Measurements from ENCODE around the gene RSPRY1. TPM values are rescaled to one million over a fixed set of nuclear protein-coding genes. Genes with fewer than 3 reads are reported as not detected.

The RSPRY1 gene
- total RNA-seq, 2 experiments from 2014 or later, result 32.2 to 34.2 TPM

DNA sequence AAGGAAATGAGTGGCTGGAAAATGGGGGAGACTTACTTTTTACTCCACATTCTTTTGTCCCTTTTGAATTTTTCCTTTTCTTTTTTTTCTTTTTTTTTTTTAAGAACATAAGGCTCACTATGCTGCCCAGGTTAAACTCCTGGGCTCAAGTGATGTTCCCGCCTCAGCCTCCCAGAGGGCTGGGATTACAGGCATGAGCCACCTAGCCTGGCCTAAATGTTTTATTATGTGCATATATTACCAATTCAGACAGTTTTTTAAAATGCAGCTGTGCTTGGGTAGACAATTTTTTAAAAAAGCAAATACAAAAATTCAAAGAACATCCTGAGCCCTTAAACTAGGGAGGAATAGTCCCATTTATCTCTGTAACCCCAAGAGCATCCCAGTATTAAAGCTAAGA lies 28.6 kb upstream of the RSPRY1 start:
- H3K36me3 Mint-ChIP-seq (ENCODE audit: low read depth), result peaks cover 58% of the 10 kb centered on the region
- H3K4me3 Mint-ChIP-seq, result no peak overlapping the region
- no peak for DNase-seq
- no peak overlapping the region for H3K27ac Mint-ChIP-seq
- H3K9me3 Mint-ChIP-seq, result no peaks in the 10 kb centered on the region
- CTCF ChIA-PET, result no interaction called here
- H3K4me1 Mint-ChIP-seq, result peaks cover 28% of the 10 kb centered on the region
- POLR2A ChIA-PET, result no interaction called here
- H3K27me3 Mint-ChIP-seq, result no peaks in the 10 kb centered on the region

GRCh38 chr16:57159447-57159846 lies 26.7 kb upstream of the RSPRY1 start:
- Mint-ChIP-seq H3K27me3 (no peaks in the 10 kb centered on the region), H3K4me3 (no peak overlapping the region), H3K4me1 (peaks cover 26% of the 10 kb centered on the region), H3K9me3 (no peaks in the 10 kb centered on the region), H3K27ac (peak overlapping the region; percentile 7), H3K36me3 (ENCODE audit: low read depth) (peaks cover 55% of the 10 kb centered on the region)
- ChIA-PET CTCF (interaction anchor here (0.7 to 1.3 kb wide), 3 partner anchors 24 to 63 kb away, joined by 3 to 4 read pairs (median 4); no protein-coding TSS in a partner anchor), POLR2A (no interaction called here)
- no peak for DNase-seq

GRCh38 chr16:57163842-57164241 lies 22.3 kb upstream of the RSPRY1 start:
- H3K27me3 Mint-ChIP-seq, result no peaks in the 10 kb centered on the region
- DNase-seq, result no peak
- H3K4me1 Mint-ChIP-seq, result peaks cover 10% of the 10 kb centered on the region
- no peak overlapping the region for H3K4me3 Mint-ChIP-seq
- CTCF ChIA-PET, result no interaction called here
- no peak overlapping the region for H3K27ac Mint-ChIP-seq
- no peaks in the 10 kb centered on the region for H3K9me3 Mint-ChIP-seq
- peaks cover 49% of the 10 kb centered on the region for H3K36me3 Mint-ChIP-seq (ENCODE audit: low read depth)
- POLR2A ChIA-PET, result no interaction called here

GRCh38 chr16:57165483-57165882 lies 20.6 kb upstream of the RSPRY1 start:
- no peak overlapping the region for H3K4me3 Mint-ChIP-seq
- ChIA-PET POLR2A (no interaction called here), CTCF (no interaction called here)
- peaks cover 9% of the 10 kb centered on the region for H3K4me1 Mint-ChIP-seq
- peaks cover 46% of the 10 kb centered on the region for H3K36me3 Mint-ChIP-seq (ENCODE audit: low read depth)
- no peaks in the 10 kb centered on the region for H3K27me3 Mint-ChIP-seq
- H3K9me3 Mint-ChIP-seq, result no peaks in the 10 kb centered on the region
- no peak overlapping the region for H3K27ac Mint-ChIP-seq
- no peak for DNase-seq

DNA sequence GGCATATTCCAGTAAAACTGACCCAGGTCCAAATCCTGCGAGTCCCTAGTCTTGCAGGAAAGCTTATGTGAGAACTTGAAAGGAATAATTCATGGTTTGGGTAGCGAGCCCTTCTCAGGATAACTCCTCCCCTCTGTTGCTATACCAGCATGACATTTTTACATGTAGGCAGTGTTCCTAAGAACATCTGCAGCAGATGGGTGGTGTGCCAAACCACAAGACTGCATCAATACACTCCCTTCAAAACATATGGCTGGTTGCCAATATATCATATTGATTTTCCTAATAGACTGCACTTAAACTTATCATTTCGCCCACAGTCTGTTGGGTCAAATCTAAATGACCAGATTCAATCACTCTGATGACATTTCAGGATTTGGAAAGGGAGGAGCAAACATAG lies 20.2 kb upstream of the RSPRY1 start:
- ChIA-PET POLR2A (no interaction called here), CTCF (interaction anchor here (1.9 kb wide), 1 partner anchor 79 kb away, joined by 5 read pairs; no protein-coding TSS in a partner anchor)
- Mint-ChIP-seq H3K4me1 (peaks cover 6% of the 10 kb centered on the region), H3K36me3 (ENCODE audit: low read depth) (peaks cover 45% of the 10 kb centered on the region), H3K9me3 (no peaks in the 10 kb centered on the region), H3K27ac (no peak overlapping the region), H3K27me3 (no peaks in the 10 kb centered on the region), H3K4me3 (no peak overlapping the region)
- DNase-seq, result no peak

DNA sequence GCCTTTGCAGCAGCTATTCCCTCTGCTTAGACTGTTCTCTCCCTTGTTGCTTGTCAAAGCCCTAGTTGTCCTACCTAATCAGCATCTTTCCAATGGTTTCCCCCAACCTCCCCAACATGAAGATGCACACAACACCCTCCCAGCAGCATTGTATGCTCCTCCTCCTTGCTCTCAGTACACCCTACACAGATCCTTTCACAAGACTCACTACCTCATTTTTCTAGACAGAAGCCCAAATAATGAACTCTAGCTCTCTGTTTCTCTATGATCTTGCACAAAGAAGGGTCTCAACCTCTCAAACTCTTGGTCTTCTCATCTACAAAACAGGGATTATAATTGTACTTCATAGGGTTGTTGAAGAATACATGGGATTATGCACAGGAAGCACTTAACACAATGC lies 19.7 kb upstream of the RSPRY1 start:
- no peaks in the 10 kb centered on the region for H3K27me3 Mint-ChIP-seq
- no peak overlapping the region for H3K4me3 Mint-ChIP-seq
- H3K4me1 Mint-ChIP-seq, result peaks cover 5% of the 10 kb centered on the region
- H3K27ac Mint-ChIP-seq, result no peak overlapping the region
- CTCF ChIA-PET, result interaction anchor here (1.9 kb wide), 1 partner anchor 80 kb away, joined by 5 read pairs; no protein-coding TSS in a partner anchor
- POLR2A ChIA-PET, result no interaction called here
- peaks cover 47% of the 10 kb centered on the region for H3K36me3 Mint-ChIP-seq (ENCODE audit: low read depth)
- H3K9me3 Mint-ChIP-seq, result no peaks in the 10 kb centered on the region
- no peak for DNase-seq

DNA sequence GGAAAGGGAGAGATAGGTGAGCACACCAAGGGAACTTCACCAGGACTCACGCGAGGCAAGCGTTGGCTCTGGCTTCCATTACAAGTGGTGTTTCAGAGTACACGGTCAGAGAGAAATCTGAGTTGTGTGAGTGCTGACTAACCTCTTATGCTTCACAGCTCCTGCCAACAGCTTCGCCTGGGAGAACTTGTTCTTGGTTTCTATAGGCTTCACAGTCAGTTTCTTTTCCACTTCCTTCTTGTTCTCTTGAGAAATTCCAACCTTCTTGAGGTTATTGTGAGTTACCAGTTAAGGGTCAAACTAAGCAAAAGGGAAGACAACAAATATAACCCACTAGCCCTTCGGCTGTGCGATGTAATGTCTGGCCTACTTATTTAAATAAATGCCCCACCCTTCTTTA lies 19.2 kb upstream of the RSPRY1 start:
- no peaks in the 10 kb centered on the region for H3K27me3 Mint-ChIP-seq
- DNase-seq, result no peak
- peaks cover 51% of the 10 kb centered on the region for H3K36me3 Mint-ChIP-seq (ENCODE audit: low read depth)
- ChIA-PET POLR2A (no interaction called here), CTCF (interaction anchor here (1.9 kb wide), 1 partner anchor 80 kb away, joined by 5 read pairs; no protein-coding TSS in a partner anchor)
- H3K27ac Mint-ChIP-seq, result no peak overlapping the region
- H3K9me3 Mint-ChIP-seq, result no peaks in the 10 kb centered on the region
- H3K4me1 Mint-ChIP-seq, result peaks cover 5% of the 10 kb centered on the region
- no peak overlapping the region for H3K4me3 Mint-ChIP-seq

- peaks cover 56% of the 10 kb centered on the region for H3K36me3 Mint-ChIP-seq (ENCODE audit: low read depth)
- DNase-seq, result no peak
- ChIA-PET CTCF (interaction anchor here (1.0 to 1.9 kb wide), 2 partner anchors 74 to 81 kb away, joined by 3 to 5 read pairs; no protein-coding TSS in a partner anchor), POLR2A (no interaction called here)
- H3K9me3 Mint-ChIP-seq, result no peaks in the 10 kb centered on the region
- H3K27ac Mint-ChIP-seq, result no peak overlapping the region
- H3K27me3 Mint-ChIP-seq, result no peaks in the 10 kb centered on the region
- H3K4me1 Mint-ChIP-seq, result peaks cover 5% of the 10 kb centered on the region
- H3K4me3 Mint-ChIP-seq, result no peak overlapping the region
Observed at GRCh38 chr16:57167538-57167937, 18.6 kb upstream of the RSPRY1 start.

- ChIA-PET CTCF (interaction anchor here (1.0 to 1.9 kb wide), 2 partner anchors 75 to 81 kb away, joined by 3 to 5 read pairs; no protein-coding TSS in a partner anchor), POLR2A (no interaction called here)
- Mint-ChIP-seq H3K36me3 (ENCODE audit: low read depth) (peaks cover 60% of the 10 kb centered on the region), H3K27ac (no peak overlapping the region), H3K4me1 (peaks cover 5% of the 10 kb centered on the region), H3K27me3 (no peaks in the 10 kb centered on the region), H3K4me3 (no peak overlapping the region), H3K9me3 (no peaks in the 10 kb centered on the region)
- DNase-seq, result peak; percentile 58
Observed at GRCh38 chr16:57167953-57168352, 18.2 kb upstream of the RSPRY1 start.

DNA sequence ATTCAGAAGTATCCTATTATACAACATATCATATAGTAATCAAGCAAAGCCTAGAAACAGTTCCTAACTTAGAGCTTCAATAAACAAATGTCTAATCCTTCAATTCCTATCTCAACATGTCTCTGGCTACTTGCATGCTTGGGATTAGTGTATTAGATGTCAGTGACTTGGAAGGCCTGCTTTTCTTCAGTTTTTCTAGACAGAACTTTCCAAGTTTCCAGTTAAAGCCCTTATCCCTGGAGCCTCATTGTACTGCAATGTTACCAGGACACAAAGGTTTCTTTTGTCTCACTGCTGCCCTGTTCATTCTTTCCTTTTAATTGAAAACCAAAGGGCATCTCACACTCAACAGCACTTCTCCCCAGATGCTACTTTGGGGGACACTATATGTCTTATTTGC lies 16.8 kb upstream of the RSPRY1 start:
- CTCF ChIA-PET, result interaction anchor here (0.6 to 0.9 kb wide), 3 partner anchors 8 to 226 kb away, joined by 3 to 4 read pairs (median 4); partner anchors contain the start of gene CPNE2
- POLR2A ChIA-PET, result interaction anchor here (0.7 kb wide), 1 partner anchor 58 kb away, joined by 3 read pairs; no protein-coding TSS in a partner anchor
- Mint-ChIP-seq H3K9me3 (no peaks in the 10 kb centered on the region), H3K4me1 (peaks cover 5% of the 10 kb centered on the region), H3K27ac (no peak overlapping the region), H3K27me3 (no peaks in the 10 kb centered on the region), H3K4me3 (no peak overlapping the region), H3K36me3 (ENCODE audit: low read depth) (peaks cover 55% of the 10 kb centered on the region)
- DNase-seq, result no peak

GRCh38 chr16:57172721-57173290 lies 13.3 kb upstream of the RSPRY1 start:
- no peak overlapping the region for H3K4me3 Mint-ChIP-seq
- H3K27me3 Mint-ChIP-seq, result no peaks in the 10 kb centered on the region
- H3K9me3 Mint-ChIP-seq, result no peaks in the 10 kb centered on the region
- POLR2A ChIA-PET, result interaction anchor here (0.6 kb wide), 1 partner anchor 44 kb away, joined by 3 read pairs; no protein-coding TSS in a partner anchor
- peaks cover 4% of the 10 kb centered on the region for H3K4me1 Mint-ChIP-seq
- DNase-seq, result no peak
- no peak overlapping the region for H3K27ac Mint-ChIP-seq
- peaks cover 37% of the 10 kb centered on the region for H3K36me3 Mint-ChIP-seq (ENCODE audit: low read depth)
- CTCF ChIA-PET, result interaction anchor here (1.1 kb wide), 1 partner anchor 9 kb away, joined by 3 read pairs; no protein-coding TSS in a partner anchor

- no peak overlapping the region for H3K27ac Mint-ChIP-seq
- POLR2A ChIA-PET, result no interaction called here
- H3K27me3 Mint-ChIP-seq, result no peaks in the 10 kb centered on the region
Observed at GRCh38 chr16:57175896-57176295, 10.2 kb upstream of the RSPRY1 start.

GRCh38 chr16:57178196-57178595 lies 7.9 kb upstream of the RSPRY1 start:
- DNase-seq, result no peak
- Mint-ChIP-seq H3K4me3 (no peak overlapping the region), H3K36me3 (ENCODE audit: low read depth) (peaks cover 4% of the 10 kb centered on the region), H3K4me1 (peaks cover 13% of the 10 kb centered on the region), H3K27me3 (no peaks in the 10 kb centered on the region), H3K27ac (no peak overlapping the region), H3K9me3 (no peaks in the 10 kb centered on the region)
- POLR2A ChIA-PET, result no interaction called here
- CTCF ChIA-PET, result interaction anchor here (0.9 to 1.2 kb wide), 2 partner anchors 9 to 29 kb away, joined by 3 read pairs; no protein-coding TSS in a partner anchor

More at GRCh38 chr16:57175896-57176295, 10.2 kb upstream of the RSPRY1 start:
- Mint-ChIP-seq H3K4me3 (no peak overlapping the region), H3K4me1 (no peaks in the 10 kb centered on the region), H3K36me3 (ENCODE audit: low read depth) (peaks cover 23% of the 10 kb centered on the region), H3K9me3 (no peaks in the 10 kb centered on the region)
- no peak for DNase-seq
- CTCF ChIA-PET, result interaction anchor here (2.0 to 2.7 kb wide), 2 partner anchors 83 to 92 kb away, joined by 5 to 8 read pairs; partner anchors contain the start of gene CPNE2
